ENCODE data around the gene TUBG1.

The TUBG1 gene

DNA sequence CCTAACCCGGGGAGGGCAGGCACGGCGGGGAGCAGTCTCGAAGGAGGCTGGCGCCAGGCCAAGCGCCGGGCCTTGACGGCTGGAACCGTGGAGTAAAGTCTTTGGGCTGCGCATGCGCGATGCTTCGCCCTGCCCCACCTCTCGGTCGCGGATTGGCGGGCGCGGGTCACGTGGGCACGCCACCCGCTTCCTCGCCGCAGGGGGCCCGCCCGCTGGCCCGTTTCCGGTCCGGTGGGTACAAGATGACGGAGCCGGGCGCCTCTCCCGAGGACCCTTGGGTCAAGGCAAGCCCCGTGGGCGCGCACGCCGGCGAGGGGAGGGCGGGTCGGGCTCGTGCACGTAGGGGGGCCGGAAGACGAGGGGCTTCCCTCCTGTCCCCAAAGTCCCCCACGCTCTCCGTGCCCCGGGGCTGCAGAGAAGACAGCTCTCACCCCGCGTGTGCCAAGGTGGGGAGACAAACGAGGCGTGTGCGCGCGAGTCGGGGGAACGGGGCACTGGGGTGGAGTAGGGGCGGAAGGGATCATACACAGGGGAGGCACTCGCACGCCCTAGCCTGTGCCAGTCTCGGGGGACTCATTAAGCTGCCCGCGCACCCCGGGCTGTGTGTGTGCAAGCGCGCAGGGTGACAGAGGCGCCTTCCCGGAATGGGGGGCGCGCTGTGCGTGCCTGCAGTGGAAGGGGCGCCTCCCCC is 42.5 kb upstream of the TUBG1 start, which contains the start of gene MLX:
Gene MLX (plus strand): TSS at position 218 of the 691 bp plus-strand sequence. CDS start 25 bp downstream, at position 243.
- TF ChIP-seq, protein P1, sequence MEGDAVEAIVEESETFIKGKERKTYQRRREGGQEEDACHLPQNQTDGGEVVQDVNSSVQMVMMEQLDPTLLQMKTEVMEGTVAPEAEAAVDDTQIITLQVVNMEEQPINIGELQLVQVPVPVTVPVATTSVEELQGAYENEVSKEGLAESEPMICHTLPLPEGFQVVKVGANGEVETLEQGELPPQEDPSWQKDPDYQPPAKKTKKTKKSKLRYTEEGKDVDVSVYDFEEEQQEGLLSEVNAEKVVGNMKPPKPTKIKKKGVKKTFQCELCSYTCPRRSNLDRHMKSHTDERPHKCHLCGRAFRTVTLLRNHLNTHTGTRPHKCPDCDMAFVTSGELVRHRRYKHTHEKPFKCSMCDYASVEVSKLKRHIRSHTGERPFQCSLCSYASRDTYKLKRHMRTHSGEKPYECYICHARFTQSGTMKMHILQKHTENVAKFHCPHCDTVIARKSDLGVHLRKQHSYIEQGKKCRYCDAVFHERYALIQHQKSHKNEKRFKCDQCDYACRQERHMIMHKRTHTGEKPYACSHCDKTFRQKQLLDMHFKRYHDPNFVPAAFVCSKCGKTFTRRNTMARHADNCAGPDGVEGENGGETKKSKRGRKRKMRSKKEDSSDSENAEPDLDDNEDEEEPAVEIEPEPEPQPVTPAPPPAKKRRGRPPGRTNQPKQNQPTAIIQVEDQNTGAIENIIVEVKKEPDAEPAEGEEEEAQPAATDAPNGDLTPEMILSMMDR (IDR thresholded peaks at IDR 0.05; ENCODE audit: unreplicated experiment in 3 of 3), result no peak
- no peaks in the 10 kb centered on the region for H3K27me3 Mint-ChIP-seq (ENCODE audit: low read depth)
- peaks cover 12% of the 10 kb centered on the region for H3K4me1 Mint-ChIP-seq
- no peaks in the 10 kb centered on the region for H3K9me3 Mint-ChIP-seq
- peak within 1 kb of the TSS; percentile 93 to 97 (median 96) for H3K4me3 Mint-ChIP-seq
- H3K27ac Mint-ChIP-seq, result peak within 1 kb of the TSS; percentile 75 to 89 (median 88)
- H3K36me3 Mint-ChIP-seq (ENCODE audit: low read depth), result peaks cover 36% of the 10 kb centered on the region

DNA sequence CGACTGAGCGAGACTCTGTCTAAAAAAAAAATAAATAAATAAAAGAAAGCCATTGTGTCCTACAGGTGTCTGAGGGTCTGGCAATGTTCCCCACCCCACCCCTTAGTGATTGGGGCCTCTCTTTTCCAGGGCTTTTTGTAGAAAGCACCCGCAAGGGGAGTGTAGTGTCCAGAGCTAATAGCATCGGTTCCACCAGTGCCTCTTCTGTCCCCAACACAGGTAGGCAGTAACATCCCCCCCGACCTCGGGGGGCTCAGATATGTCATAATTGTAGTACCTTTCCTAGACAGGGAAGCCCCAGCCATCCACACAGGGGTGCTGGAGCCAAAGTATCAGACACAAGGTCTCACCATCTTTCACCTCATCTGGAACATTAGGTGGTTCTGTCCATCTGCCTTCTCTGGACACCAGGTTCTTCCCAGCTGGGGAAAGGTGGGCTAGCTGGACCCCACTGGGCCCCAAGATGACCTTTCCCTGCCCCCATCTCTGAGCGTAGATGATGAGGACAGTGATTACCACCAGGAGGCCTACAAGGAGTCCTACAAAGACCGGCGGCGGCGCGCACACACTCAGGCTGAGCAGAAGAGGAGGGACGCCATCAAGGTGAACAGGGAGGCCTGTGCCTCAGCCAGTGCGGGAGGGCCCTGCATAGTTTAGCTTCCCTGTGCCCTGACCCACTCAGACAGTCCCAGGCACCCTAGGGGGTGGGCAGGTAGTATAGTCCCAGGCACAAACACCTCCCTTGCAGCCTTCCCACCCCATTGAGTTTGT is 41.0 kb upstream of the TUBG1 start:
- Mint-ChIP-seq H3K27ac (no peak overlapping the region), H3K4me3 (peak overlapping the region; percentile 67 to 93 (median 71)), H3K9me3 (no peaks in the 10 kb centered on the region), H3K4me1 (peaks cover 9% of the 10 kb centered on the region), H3K27me3 (ENCODE audit: low read depth) (no peaks in the 10 kb centered on the region), H3K36me3 (ENCODE audit: low read depth) (peaks cover 49% of the 10 kb centered on the region)
- TF ChIP-seq, protein P1 (IDR thresholded peaks at IDR 0.05; ENCODE audit: unreplicated experiment in 3 of 3), result no peak

DNA sequence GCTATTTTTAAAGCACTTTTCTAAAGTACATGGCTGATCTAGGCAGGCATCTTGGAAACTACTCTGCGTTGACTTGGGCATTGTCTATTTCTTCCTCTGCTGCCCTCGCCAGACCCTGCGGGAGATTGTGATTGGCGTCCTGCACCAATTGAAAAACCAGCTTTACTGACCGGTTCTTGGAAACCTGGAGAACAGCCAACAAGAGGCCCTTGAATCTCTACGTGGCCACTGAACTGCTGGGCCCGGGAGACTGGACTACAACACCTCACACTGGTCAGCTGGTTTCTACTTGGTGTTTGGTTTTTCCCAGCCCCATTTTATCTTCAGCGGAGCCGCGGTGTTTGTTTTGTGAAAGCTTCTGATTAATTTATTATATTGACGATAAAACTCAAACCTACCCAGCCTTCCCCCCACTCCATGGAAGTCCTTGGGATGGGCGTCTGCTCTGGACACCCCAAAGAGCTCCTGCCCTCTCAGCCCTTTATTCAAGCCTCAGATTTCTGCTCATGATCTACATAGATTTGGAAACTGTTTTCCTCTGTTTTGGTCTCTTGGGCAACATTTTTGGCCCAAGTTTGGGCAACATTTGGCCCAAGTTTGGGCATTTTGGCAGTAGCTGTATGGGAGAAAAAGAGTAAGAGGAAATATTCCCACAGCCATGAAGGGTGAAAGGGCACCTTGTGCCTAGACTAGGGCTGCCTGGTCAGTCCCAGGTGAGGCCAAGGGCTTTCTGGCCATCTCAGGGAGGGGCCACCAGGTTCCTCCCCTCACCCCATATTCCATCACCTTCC is 37.9 kb upstream of the TUBG1 start:
- H3K4me1 Mint-ChIP-seq, result peaks cover 19% of the 10 kb centered on the region

DNA sequence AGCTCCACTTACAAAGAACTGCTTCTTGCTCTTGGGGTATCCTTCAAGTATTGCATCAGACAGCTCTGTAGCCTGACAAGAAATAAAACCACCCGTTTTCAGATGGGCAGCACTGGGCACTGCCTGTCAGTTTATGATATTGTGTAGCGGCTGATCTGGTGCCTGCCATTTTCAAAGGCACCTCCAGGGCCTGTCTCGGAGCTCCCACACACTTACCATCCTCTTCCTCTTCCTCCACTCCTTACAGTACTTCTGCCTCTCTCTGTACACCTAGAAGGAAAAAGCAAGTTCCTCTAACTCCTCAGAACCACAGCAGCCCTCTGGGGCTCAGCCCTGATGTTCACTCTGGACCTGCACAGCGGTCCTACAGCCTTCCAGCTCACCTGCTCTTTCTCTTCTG is 36.4 kb upstream of the TUBG1 start:
- Mint-ChIP-seq H3K27ac (no peak overlapping the region), H3K9me3 (no peaks in the 10 kb centered on the region), H3K27me3 (ENCODE audit: low read depth) (no peaks in the 10 kb centered on the region), H3K4me1 (peaks cover 26% of the 10 kb centered on the region), H3K36me3 (ENCODE audit: low read depth) (peaks cover 62% of the 10 kb centered on the region), H3K4me3 (peak overlapping the region in 1 of 3 experiments; percentile 6)
- TF ChIP-seq, protein P1 (IDR thresholded peaks at IDR 0.05; ENCODE audit: unreplicated experiment in 3 of 3), result no peak

More for the DNA sequence above, 37.9 kb upstream of the TUBG1 start:
- peak overlapping the region in 1 of 3 experiments; percentile 43 for H3K4me3 Mint-ChIP-seq
- H3K27ac Mint-ChIP-seq, result no peak overlapping the region
- no peaks in the 10 kb centered on the region for H3K27me3 Mint-ChIP-seq (ENCODE audit: low read depth)
- TF ChIP-seq, protein P1 (IDR thresholded peaks at IDR 0.05; ENCODE audit: unreplicated experiment in 3 of 3), result no peak
- H3K36me3 Mint-ChIP-seq (ENCODE audit: low read depth), result peaks cover 66% of the 10 kb centered on the region
- H3K9me3 Mint-ChIP-seq, result no peaks in the 10 kb centered on the region

DNA sequence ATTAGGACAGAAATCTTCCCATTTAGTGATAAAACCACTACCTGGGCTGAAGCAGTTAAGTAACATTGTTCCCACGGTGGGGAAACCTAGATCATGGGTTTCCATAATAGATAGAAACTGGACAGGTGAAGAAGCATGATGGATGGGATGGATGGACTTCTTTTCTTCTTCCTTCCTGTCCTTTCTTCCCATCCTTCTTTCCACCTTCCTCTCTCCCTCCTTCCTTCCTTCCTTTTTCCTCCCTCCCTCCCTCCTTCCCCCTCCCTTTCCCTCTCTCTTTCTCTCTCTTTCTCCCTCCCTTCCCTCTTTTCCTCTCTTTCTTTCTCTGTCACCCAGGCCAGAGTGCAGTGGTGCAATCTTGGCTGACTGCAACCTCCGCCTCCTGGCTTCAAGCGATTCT is 35.0 kb upstream of the TUBG1 start:
- Mint-ChIP-seq H3K27me3 (ENCODE audit: low read depth) (no peaks in the 10 kb centered on the region), H3K9me3 (no peaks in the 10 kb centered on the region), H3K4me3 (peak overlapping the region in 1 of 3 experiments; percentile 51), H3K4me1 (peaks cover 31% of the 10 kb centered on the region), H3K36me3 (ENCODE audit: low read depth) (peaks cover 57% of the 10 kb centered on the region), H3K27ac (no peak overlapping the region)
- TF ChIP-seq, protein P1 (IDR thresholded peaks at IDR 0.05; ENCODE audit: unreplicated experiment in 3 of 3), result no peak

Data from nephron (organoid).